AG04449 (cell line): ENCODE measurements around the gene ANKRD29.

ENCODE experiments used
- CTCF ChIA-PET: fragments of 350-600 bp; formaldehyde crosslinking; extraction: SDS; loops from one replicate; lab custom pipeline; 2021; ENCODE audit warnings: antibody characterized with exemption; lab: Yijun Ruan, JAX
- POLR2A ChIA-PET: fragments of 400-600, 350-600 bp; formaldehyde crosslinking; extraction: SDS; loops from one replicate; lab custom pipeline; 2020; ENCODE audit warnings: antibody characterized with exemption, inconsistent platforms; lab: Yijun Ruan, JAX
- DNase-seq: peaks from one replicate; pipeline ENCODE4 v3.0.0-alpha.2; 2010; ENCODE audit warnings: low read depth, low spot score
- H3K4me3 ChIP-seq: 2 replicates; pipeline ENCODE4 v1.5.1; 2011; ENCODE audit warnings: low read depth, mild to moderate bottlenecking, control low read depth, low read length
- TF ChIP-seq, protein P1 (sequence below): IDR thresholded peaks from one replicate; pipeline ENCODE4 v1.5.1; 2011; ENCODE audit warnings: mild to moderate bottlenecking, moderate library complexity, low read length, control low read depth, inconsistent platforms; ENCODE audit not compliant: insufficient read depth; ENCODE audit errors: missing control alignments

Gene ANKRD29

DNA sequence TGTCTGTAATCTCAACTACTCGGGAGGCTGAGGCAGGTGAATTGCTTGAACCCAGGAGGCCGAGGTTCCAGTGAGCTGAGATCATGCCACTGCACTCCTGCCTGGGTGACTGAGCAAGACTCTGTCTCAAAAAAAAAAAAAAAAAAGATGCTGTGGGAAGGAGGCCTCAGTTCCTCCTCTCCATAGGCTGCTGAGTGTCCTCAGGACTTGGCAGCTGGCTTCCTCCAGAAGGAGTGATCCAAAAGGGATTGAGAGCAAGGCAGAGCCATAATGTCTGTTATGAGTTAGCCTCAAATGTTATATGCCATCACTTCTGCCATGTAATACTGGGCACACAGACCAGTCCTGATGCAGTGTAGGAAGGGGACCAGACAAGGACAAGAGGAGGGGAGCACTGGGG is 69.8 kb downstream of the ANKRD29 start:
- no peak overlapping the region for H3K4me3 ChIP-seq
- DNase-seq: no peak
- TF ChIP-seq, protein P1, sequence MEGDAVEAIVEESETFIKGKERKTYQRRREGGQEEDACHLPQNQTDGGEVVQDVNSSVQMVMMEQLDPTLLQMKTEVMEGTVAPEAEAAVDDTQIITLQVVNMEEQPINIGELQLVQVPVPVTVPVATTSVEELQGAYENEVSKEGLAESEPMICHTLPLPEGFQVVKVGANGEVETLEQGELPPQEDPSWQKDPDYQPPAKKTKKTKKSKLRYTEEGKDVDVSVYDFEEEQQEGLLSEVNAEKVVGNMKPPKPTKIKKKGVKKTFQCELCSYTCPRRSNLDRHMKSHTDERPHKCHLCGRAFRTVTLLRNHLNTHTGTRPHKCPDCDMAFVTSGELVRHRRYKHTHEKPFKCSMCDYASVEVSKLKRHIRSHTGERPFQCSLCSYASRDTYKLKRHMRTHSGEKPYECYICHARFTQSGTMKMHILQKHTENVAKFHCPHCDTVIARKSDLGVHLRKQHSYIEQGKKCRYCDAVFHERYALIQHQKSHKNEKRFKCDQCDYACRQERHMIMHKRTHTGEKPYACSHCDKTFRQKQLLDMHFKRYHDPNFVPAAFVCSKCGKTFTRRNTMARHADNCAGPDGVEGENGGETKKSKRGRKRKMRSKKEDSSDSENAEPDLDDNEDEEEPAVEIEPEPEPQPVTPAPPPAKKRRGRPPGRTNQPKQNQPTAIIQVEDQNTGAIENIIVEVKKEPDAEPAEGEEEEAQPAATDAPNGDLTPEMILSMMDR: no peak
- POLR2A ChIA-PET: no interaction called here
- CTCF ChIA-PET: no interaction called here

DNA sequence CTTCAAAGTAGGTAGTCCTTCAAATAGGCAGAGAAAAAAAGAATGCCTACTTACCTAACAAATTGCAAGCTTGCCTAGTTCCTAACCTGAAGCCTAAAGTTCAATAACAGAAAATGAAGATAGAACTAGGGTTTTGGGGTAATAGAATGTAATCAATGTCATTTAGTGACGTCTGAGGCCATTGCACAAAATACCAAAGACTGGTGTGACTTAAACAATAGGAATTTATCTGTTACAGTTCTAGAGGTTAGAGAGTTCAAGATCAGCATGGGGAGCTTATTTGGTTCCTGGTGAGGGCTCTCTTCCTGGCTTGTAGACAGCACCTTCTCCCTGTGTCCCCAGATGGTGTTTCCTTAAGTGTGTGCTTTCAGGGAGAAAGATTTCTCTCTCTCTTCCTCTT is 71.7 kb downstream of the ANKRD29 start:
- DNase-seq: no peak
- ChIA-PET CTCF (interaction anchor here (0.6 to 5.5 kb wide), 4 partner anchors 8 to 112 kb away, joined by 3 to 41 read pairs (median 18); no protein-coding TSS in a partner anchor), POLR2A (no interaction called here)
- no peak overlapping the region for H3K4me3 ChIP-seq
- TF ChIP-seq, protein P1: no peak

DNA sequence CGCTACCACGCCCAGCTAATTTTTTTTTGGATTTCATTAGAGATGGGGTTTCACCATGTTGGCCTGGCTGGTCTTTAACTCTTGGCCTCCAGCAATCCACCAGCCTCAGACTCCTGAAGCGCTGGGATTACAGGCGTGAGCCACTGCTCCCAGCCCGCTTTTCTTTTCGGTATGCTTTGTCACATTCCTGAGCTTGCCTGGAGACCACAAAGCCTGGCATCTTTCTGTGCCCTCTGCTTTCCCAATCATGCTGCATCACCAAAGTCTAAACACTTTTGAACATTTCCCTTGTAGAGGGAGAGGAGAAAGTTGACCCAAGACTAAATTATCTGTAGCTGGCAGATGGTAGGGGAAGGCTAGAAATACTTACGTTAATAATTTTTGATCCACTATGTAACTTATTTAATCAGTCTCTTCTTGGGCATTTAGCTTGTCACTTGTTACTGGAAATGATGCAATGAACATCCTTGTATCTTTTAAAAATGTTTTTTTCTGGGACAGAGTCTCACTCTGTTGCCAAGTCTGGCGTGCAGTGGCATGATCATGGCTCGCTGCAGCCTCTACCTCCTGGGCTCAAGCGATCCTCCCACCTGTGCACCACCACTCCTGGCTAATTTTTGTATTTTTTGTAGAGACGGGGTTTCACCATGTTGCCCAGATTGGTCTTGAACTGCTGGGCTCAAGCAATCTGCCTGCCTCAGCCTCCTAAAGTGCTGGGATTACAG is 73.7 kb downstream of the ANKRD29 start:
- POLR2A ChIA-PET: no interaction called here
- CTCF ChIA-PET: interaction anchor here (0.7 to 5.5 kb wide), 15 partner anchors 10 to 329 kb away, joined by 3 to 41 read pairs (median 6); no protein-coding TSS in a partner anchor
- no peak for DNase-seq
- no peak overlapping the region for H3K4me3 ChIP-seq
- TF ChIP-seq, protein P1: no peak

DNA sequence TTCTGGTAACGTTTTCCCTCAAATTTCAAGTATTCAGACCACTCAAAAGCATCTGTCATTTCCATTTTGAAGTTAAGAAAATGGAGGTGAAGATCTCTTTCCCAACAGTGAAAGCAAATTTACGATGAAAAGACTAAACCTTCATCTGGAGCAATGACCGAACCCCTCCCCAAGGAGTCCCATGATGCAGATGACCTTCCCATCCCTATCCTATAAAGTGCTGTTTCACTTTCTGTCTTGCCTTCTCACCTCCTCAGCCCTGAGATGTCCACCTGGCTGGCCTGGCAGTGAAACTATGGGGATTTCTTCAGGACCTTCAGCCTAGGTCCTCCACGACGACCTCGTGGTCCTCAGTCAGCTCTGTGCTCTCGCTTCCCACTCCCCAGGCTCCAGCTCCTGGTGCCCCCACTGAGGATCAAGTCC is 75.5 kb downstream of the ANKRD29 start:
- TF ChIP-seq, protein P1: no peak
- CTCF ChIA-PET: interaction anchor here (0.7 to 5.5 kb wide), 9 partner anchors 11 to 116 kb away, joined by 3 to 41 read pairs (median 6); no protein-coding TSS in a partner anchor
- POLR2A ChIA-PET: no interaction called here
- H3K4me3 ChIP-seq: peak overlapping the region; percentile 90
- no peak for DNase-seq

DNA sequence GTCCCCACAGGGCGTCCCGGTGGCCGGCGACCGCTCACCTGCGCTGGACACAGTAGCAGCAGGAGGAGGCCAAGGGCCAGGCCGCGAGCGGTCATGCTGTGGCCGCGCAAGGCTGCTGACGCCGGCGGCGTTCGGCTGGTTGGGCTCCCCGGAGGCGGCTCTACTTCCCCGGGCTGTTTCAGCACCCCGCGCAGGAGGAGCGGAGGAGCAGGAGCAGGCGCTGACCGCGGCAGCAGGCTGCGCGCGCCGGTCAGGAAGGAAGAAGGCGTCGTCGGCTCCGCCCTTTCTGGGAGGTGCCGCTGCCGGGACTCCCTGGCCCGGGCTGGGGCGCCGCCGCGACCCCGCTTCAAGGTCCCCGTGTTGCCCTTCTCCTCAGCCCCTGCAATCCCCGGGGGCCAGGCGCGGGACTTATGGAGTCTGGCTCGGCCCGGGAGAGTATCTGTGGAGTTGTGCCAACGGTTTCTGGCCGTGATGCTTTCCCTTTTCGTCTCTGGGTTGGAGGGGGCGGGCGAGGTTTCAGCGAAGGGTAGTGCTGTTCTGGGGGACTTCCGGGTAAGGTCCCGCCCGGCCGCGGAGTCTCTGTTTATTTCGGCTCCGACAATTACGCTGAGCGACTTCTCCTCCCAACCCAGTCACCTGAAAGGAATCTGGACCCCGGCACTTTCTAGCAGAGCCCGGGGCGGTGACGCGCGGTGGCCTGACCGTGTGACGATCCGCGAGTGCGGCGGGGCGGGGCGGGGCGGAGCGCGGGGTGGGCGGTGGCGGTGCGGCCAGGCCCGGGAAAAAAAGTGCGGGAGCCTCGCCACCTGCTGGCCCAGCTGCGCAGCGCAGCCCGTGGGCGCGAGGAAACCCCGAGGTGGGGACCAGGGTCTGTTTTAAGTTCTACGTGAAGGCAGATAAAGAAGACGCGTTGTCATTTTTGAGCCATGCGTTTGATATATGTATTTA is 76.2 kb downstream of the ANKRD29 start, which contains the start of gene NPC1:
Gene NPC1, minus strand, starts transcription at position 258 of the 948 bp plus-strand sequence. Its CDS starts 163 bp downstream, at position 95.
- ChIA-PET CTCF (interaction anchor here (0.8 to 5.5 kb wide), 13 partner anchors 12 to 117 kb away, joined by 3 to 41 read pairs (median 3); no protein-coding TSS in a partner anchor), POLR2A (no interaction called here)
- TF ChIP-seq, protein P1: peak; percentile 92
- H3K4me3 ChIP-seq: peak within 1 kb of the TSS; percentile 90
- DNase-seq: no peak
